GM12878 (cell line): Measurements from ENCODE around the gene PRDM15. TPM values are rescaled to one million over a fixed set of nuclear protein-coding genes. Genes with fewer than 3 reads are reported as not detected.

Experiments used
- ATAC-seq: fragments of 200-7000 bp; cut with Tn5 transposase; 3 replicates; pipeline ENCODE4 v1.9.1; 2020; ENCODE audit warnings: mild to moderate bottlenecking, moderate library complexity
- BruUV-seq: library from RNA; stranded (reverse); fragments of 400-500 nt; replicated peaks from 2 replicates; lab custom pipeline; 2021; lab: Mats Ljungman, UMichigan
- CTCF ChIA-PET: fragments of 300-600 bp; sonication (Branson Sonifier 250); formaldehyde crosslinking; extraction: SDS; loops from one replicate; lab custom pipeline; 2021; ENCODE audit warnings: inconsistent platforms; lab: Yijun Ruan, JAX
- POLR2A ChIA-PET: fragments of 350-600 bp; formaldehyde crosslinking; extraction: SDS; loops from one replicate; lab custom pipeline; 2021; ENCODE audit warnings: inconsistent platforms; lab: Charles Lee
- RAD21 ChIA-PET: fragments of 300-600 bp; sonication (Branson Sonifier 250); formaldehyde crosslinking; loops from one replicate; lab custom pipeline; 2023; ENCODE audit warnings: antibody characterized with exemption; ENCODE audit not compliant: unreplicated experiment; lab: Charles Lee
- SMC1A ChIA-PET: fragments of 300-600 bp; sonication (Branson Sonifier 250); formaldehyde crosslinking; loops from one replicate; lab custom pipeline; 2023; ENCODE audit not compliant: unreplicated experiment, uncharacterized antibody; lab: Charles Lee
- DNase-seq: peaks from one replicate; pipeline ENCODE4 v3.0.0-alpha.2; 2011; ENCODE audit warnings: low read depth, low spot score
- FAIRE-seq: peaks from 3 replicates; lab custom pipeline; 2011; peaks lifted over from hg19 to GRCh38; lab: Jason Lieb, UNC
- H2AFZ ChIP-seq: 2 replicates; pipeline ENCODE4 v1.6.0; 2011; ENCODE audit warnings: low read depth, low read length, control low read depth; ENCODE audit not compliant: control insufficient read depth
- H3K27ac ChIP-seq: 2 replicates; pipeline ENCODE4 v1.5.1; 2011; ENCODE audit warnings: control low read depth; ENCODE audit not compliant: control insufficient read depth, insufficient read depth
- H3K27me3 ChIP-seq, 2 experiments: replicated peaks in 1 of 2; 2 replicates each; pipeline versions ENCODE4 v1.6.0 to v1.6.1; 2011; ENCODE audit warnings: low read length in 1 of 2; ENCODE audit not compliant: control insufficient read depth in 2 of 2, insufficient read depth in 2 of 2
- H3K36me3 ChIP-seq, 2 experiments: 2 replicates each; pipeline ENCODE4 v1.5.1; 2011; ENCODE audit warnings: low read length in 1 of 2; ENCODE audit not compliant: control insufficient read depth in 2 of 2, insufficient read depth in 2 of 2
- H3K4me1 ChIP-seq: 2 replicates; pipeline ENCODE4 v1.6.1; 2011; ENCODE audit warnings: mild to moderate bottlenecking, low read length, moderate library complexity, mixed read lengths; ENCODE audit not compliant: control insufficient read depth, insufficient read depth
- H3K4me2 ChIP-seq: 2 replicates; pipeline ENCODE4 v1.6.0; 2011; ENCODE audit warnings: control low read depth; ENCODE audit not compliant: control insufficient read depth, insufficient read depth
- H3K4me3 ChIP-seq: fragments of 200-600 bp; sonication (generic); 2 replicates; pipeline ENCODE4 v1.5.1; 2016
- H3K79me2 ChIP-seq: 2 replicates; pipeline ENCODE4 v1.6.0; 2011; ENCODE audit warnings: low read length; ENCODE audit not compliant: control insufficient read depth, insufficient read depth
- H3K9ac ChIP-seq: 2 replicates; pipeline ENCODE4 v1.8.0; 2011; ENCODE audit warnings: low read length, control low read depth, mixed read lengths; ENCODE audit not compliant: control insufficient read depth, insufficient read depth
- H3K9me3 ChIP-seq: replicated peaks from 3 replicates; pipeline ENCODE4 v1.5.1; 2011; ENCODE audit warnings: mild to moderate bottlenecking, low read length; ENCODE audit not compliant: control insufficient read depth, insufficient read depth
- H4K20me1 ChIP-seq: 2 replicates; pipeline ENCODE4 v1.6.0; 2011; ENCODE audit not compliant: control insufficient read depth, insufficient read depth
- EED ChIP-seq: sonication (generic); IDR thresholded peaks from 2 replicates; pipeline ENCODE4 v1.6.1; 2016; ENCODE audit warnings: antibody characterized with exemption, low read depth
- ETV6 ChIP-seq, 2 experiments: fragments of 450-650 bp in 1 of 2; IDR thresholded peaks in 1 of 2; conservative IDR thresholded peaks in 1 of 2; 2 replicates each; pipeline ENCODE4 v1.6.1; 2014; ENCODE audit warnings: antibody characterized with exemption in 1 of 2, borderline replicate concordance in 1 of 2, low read depth in 1 of 2, mild to moderate bottlenecking in 1 of 2, moderate library complexity in 1 of 2
- GATAD2B ChIP-seq: fragments of 450-650 bp; conservative IDR thresholded peaks from 2 replicates; pipeline ENCODE4 v1.6.1; 2017; ENCODE audit warnings: low read depth, mild to moderate bottlenecking, moderate library complexity
- HDAC2 ChIP-seq: fragments of 200-600 bp; sonication (generic); IDR thresholded peaks from 2 replicates; pipeline ENCODE4 v1.6.1; 2017
- HDAC6 ChIP-seq: fragments of 200-600 bp; sonication (generic); IDR thresholded peaks from one replicate; pipeline ENCODE4 v1.8.0; 2017; ENCODE audit warnings: antibody characterized with exemption; ENCODE audit not compliant: unreplicated experiment
- LARP7 ChIP-seq: fragments of 450-650 bp; IDR thresholded peaks from 2 replicates; pipeline ENCODE4 v1.6.1; 2017; ENCODE audit warnings: mild to moderate bottlenecking
- NFXL1 ChIP-seq: fragments of 450-650 bp; IDR thresholded peaks from 2 replicates; pipeline ENCODE4 v1.6.1; 2017; ENCODE audit warnings: antibody characterized with exemption, mild to moderate bottlenecking, borderline replicate concordance
- NRF1 ChIP-seq: conservative IDR thresholded peaks from 2 replicates; pipeline ENCODE4 v1.6.1; 2011; ENCODE audit warnings: mild to moderate bottlenecking, low read depth, low read length, improper control_type of control experiment
- RCOR1 ChIP-seq: conservative IDR thresholded peaks from 2 replicates; pipeline ENCODE4 v1.6.1; 2012; ENCODE audit warnings: low read depth, low read length, improper control_type of control experiment
- SIN3A ChIP-seq: IDR thresholded peaks from 2 replicates; pipeline ENCODE4 v1.6.1; 2012; ENCODE audit warnings: low read depth, low read length, improper control_type of control experiment
- SMAD1 ChIP-seq: fragments of 450-650 bp; IDR thresholded peaks from 2 replicates; pipeline ENCODE4 v1.6.1; 2018; ENCODE audit warnings: mild to moderate bottlenecking, low read depth; ENCODE audit not compliant: partially characterized antibody
- ZNF207 ChIP-seq: fragments of 450-650 bp; IDR thresholded peaks from 2 replicates; pipeline ENCODE4 v1.6.1; 2014; ENCODE audit warnings: antibody characterized with exemption, mild to moderate bottlenecking, borderline replicate concordance
- WGBS: methylation state at CpG from one replicate; pipeline ENCODE4 v1.1.6; 2016; ENCODE audit warnings: low lambda C conversion rate; ENCODE audit not compliant: insufficient replicate concordance, insufficient coverage; ENCODE audit errors: missing lambda C conversion rate; 5-methylcytosine and 5-hydroxymethylcytosine counted together
- in situ Hi-C: fragments of 300-500 bp; cut with MboI; formaldehyde crosslinking; loops from 9 replicates; pipeline ENCODE4 v1.14.3; 2018; ENCODE audit warnings: mixed read lengths
- intact Hi-C: fragments of 100-400 bp; cut with micrococcal nuclease; formaldehyde crosslinking; loops from one replicate; pipeline ENCODE4 v1.14.2; 2022; ENCODE audit not compliant: unreplicated experiment
- polyA plus RNA-seq, 11 experiments: library from polyadenylated mRNA; depleted of rRNA in 4 of 11; unstranded in 6 of 11; stranded (reverse) in 5 of 11; fragments of >200 nt; fragmentation: Nextera tagmentation in 4 of 11; fragmentation: Illumina TruSeq in 1 of 11; extraction: Ambion mirVana in 4 of 11; extraction: Trizol in 1 of 11; gene quantifications; 1 replicate in 1 of 11; 2 replicates in 10 of 11; pipeline versions ENCODE4 v1.2.1 to v1.2.3, GENCODE V29; 2011 to 2016; ENCODE audit warnings: inconsistent platforms in 2 of 11, missing spikeins in 2 of 11, low read depth in 1 of 11
- total RNA-seq, 4 experiments: library from RNA; depleted of rRNA in 3 of 4; stranded (reverse); fragments of >200 nt in 3 of 4; fragmentation: Illumina TruSeq in 1 of 4; extraction: Trizol in 1 of 4; gene quantifications; 2 replicates each; pipeline versions ENCODE4 v1.2.1 to v1.2.3, GENCODE V29; 2013 to 2021
- TF ChIP-seq, protein P1 (sequence below): fragments of 450-650 bp; formaldehyde crosslinking; IDR thresholded peaks from 2 replicates; pipeline ENCODE4 v1.4.0; 2020; ENCODE audit warnings: mild to moderate bottlenecking, moderate library complexity
- TF ChIP-seq, protein P2 (sequence below): fragments of 450-650 bp; IDR thresholded peaks from 2 replicates; pipeline ENCODE4 v1.6.1; 2018; ENCODE audit warnings: borderline replicate concordance, mild to moderate bottlenecking; ENCODE audit not compliant: partially characterized antibody
- TF ChIP-seq, protein P3 (sequence below): fragments of 450-650 bp; IDR thresholded peaks from 2 replicates; pipeline ENCODE4 v1.6.1; 2017; ENCODE audit warnings: mild to moderate bottlenecking, moderate library complexity

PRDM15 gene
- total and polyA plus RNA-seq, 10 of the 15 experiments (the other 5 are each of a cell fraction or from before 2014, with no cell fraction given), result 2.2 to 16.0 (median 8.6) TPM

DNA sequence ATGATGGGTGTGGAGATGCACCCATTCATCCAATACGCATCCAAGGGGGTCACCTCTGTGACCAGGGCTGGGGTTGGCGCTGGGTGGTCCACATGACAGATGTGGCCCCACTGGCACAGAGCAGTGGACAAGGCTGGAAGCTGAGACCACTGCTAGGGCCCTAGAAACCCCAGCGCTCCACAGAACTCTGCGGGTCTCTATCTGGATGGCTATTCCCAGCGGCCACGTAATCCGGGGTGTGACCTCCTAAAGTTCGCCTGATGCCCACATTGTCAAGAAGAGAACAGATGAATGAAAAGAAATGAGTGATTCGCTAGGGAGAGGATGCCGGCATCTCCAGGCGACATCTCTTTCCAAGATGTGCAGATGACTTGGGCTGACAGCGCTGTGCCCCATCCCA, 55.2 kb downstream of the PRDM15 start:
- in situ Hi-C loops (loop anchor here (5.0 kb wide), 1 partner anchor 288 kb away; no protein-coding TSS in a partner anchor), intact Hi-C loops (no loop called here)
- Histone ChIP-seq H3K4me2 (no peak overlapping the region), H3K4me3 (no peak overlapping the region), H3K36me3 (peaks cover 16 to 23% of the 10 kb centered on the region in 2 experiments; a peak in 3 of 4 replicates), H3K9ac (no peak overlapping the region), H3K27ac (no peak overlapping the region), H2AFZ (no peak overlapping the region), H4K20me1 (no peaks in the 10 kb centered on the region), H3K9me3 (no peaks in the 10 kb centered on the region), H3K4me1 (no peaks in the 10 kb centered on the region), H3K27me3 (no peaks in the 10 kb centered on the region), H3K79me2 (no peaks in the 10 kb centered on the region)
- 92% methylated on average over 12 of the region's 12 CpGs for WGBS
- ChIA-PET RAD21 (no interaction called here), POLR2A (no interaction called here), SMC1A (no interaction called here), CTCF (no interaction called here)
- no peak for DNase-seq
- no TSS peak for BruUV-seq
- FAIRE-seq, result no peak
- ATAC-seq, result no peak
- TF ChIP-seq NFXL1 (no peak), ETV6 (conservative IDR thresholded peaks at IDR 0.05 in 1 of 2, IDR thresholded peaks at IDR 0.05 in 1 of 2; ENCODE audit: borderline replicate concordance in 1 of 2, low read depth in 1 of 2) (no peak), HDAC6 (no peak), RCOR1 (no peak), NRF1 (no peak), HDAC2 (no peak), ZNF207 (no peak), EED (no peak), SIN3A (no peak), SMAD1 (no peak), LARP7 (no peak), GATAD2B (no peak)
- TF ChIP-seq, protein P1, sequence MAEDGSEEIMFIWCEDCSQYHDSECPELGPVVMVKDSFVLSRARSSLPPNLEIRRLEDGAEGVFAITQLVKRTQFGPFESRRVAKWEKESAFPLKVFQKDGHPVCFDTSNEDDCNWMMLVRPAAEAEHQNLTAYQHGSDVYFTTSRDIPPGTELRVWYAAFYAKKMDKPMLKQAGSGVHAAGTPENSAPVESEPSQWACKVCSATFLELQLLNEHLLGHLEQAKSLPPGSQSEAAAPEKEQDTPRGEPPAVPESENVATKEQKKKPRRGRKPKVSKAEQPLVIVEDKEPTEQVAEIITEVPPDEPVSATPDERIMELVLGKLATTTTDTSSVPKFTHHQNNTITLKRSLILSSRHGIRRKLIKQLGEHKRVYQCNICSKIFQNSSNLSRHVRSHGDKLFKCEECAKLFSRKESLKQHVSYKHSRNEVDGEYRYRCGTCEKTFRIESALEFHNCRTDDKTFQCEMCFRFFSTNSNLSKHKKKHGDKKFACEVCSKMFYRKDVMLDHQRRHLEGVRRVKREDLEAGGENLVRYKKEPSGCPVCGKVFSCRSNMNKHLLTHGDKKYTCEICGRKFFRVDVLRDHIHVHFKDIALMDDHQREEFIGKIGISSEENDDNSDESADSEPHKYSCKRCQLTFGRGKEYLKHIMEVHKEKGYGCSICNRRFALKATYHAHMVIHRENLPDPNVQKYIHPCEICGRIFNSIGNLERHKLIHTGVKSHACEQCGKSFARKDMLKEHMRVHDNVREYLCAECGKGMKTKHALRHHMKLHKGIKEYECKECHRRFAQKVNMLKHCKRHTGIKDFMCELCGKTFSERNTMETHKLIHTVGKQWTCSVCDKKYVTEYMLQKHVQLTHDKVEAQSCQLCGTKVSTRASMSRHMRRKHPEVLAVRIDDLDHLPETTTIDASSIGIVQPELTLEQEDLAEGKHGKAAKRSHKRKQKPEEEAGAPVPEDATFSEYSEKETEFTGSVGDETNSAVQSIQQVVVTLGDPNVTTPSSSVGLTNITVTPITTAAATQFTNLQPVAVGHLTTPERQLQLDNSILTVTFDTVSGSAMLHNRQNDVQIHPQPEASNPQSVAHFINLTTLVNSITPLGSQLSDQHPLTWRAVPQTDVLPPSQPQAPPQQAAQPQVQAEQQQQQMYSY (CRISPR knock-in tag), result no peak
- TF ChIP-seq, protein P2, sequence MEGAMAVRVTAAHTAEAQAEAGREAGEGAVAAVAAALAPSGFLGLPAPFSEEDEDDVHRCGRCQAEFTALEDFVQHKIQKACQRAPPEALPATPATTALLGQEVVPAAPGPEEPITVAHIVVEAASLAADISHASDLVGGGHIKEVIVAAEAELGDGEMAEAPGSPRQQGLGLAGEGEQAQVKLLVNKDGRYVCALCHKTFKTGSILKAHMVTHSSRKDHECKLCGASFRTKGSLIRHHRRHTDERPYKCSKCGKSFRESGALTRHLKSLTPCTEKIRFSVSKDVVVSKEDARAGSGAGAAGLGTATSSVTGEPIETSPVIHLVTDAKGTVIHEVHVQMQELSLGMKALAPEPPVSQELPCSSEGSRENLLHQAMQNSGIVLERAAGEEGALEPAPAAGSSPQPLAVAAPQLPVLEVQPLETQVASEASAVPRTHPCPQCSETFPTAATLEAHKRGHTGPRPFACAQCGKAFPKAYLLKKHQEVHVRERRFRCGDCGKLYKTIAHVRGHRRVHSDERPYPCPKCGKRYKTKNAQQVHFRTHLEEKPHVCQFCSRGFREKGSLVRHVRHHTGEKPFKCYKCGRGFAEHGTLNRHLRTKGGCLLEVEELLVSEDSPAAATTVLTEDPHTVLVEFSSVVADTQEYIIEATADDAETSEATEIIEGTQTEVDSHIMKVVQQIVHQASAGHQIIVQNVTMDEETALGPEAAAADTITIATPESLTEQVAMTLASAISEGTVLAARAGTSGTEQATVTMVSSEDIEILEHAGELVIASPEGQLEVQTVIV, result no peak
- TF ChIP-seq, protein P3, sequence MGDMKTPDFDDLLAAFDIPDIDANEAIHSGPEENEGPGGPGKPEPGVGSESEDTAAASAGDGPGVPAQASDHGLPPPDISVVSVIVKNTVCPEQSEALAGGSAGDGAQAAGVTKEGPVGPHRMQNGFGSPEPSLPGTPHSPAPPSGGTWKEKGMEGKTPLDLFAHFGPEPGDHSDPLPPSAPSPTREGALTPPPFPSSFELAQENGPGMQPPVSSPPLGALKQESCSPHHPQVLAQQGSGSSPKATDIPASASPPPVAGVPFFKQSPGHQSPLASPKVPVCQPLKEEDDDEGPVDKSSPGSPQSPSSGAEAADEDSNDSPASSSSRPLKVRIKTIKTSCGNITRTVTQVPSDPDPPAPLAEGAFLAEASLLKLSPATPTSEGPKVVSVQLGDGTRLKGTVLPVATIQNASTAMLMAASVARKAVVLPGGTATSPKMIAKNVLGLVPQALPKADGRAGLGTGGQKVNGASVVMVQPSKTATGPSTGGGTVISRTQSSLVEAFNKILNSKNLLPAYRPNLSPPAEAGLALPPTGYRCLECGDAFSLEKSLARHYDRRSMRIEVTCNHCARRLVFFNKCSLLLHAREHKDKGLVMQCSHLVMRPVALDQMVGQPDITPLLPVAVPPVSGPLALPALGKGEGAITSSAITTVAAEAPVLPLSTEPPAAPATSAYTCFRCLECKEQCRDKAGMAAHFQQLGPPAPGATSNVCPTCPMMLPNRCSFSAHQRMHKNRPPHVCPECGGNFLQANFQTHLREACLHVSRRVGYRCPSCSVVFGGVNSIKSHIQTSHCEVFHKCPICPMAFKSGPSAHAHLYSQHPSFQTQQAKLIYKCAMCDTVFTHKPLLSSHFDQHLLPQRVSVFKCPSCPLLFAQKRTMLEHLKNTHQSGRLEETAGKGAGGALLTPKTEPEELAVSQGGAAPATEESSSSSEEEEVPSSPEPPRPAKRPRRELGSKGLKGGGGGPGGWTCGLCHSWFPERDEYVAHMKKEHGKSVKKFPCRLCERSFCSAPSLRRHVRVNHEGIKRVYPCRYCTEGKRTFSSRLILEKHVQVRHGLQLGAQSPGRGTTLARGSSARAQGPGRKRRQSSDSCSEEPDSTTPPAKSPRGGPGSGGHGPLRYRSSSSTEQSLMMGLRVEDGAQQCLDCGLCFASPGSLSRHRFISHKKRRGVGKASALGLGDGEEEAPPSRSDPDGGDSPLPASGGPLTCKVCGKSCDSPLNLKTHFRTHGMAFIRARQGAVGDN, result no peak
